ENCODE data around the gene SLC25A34.

DNA sequence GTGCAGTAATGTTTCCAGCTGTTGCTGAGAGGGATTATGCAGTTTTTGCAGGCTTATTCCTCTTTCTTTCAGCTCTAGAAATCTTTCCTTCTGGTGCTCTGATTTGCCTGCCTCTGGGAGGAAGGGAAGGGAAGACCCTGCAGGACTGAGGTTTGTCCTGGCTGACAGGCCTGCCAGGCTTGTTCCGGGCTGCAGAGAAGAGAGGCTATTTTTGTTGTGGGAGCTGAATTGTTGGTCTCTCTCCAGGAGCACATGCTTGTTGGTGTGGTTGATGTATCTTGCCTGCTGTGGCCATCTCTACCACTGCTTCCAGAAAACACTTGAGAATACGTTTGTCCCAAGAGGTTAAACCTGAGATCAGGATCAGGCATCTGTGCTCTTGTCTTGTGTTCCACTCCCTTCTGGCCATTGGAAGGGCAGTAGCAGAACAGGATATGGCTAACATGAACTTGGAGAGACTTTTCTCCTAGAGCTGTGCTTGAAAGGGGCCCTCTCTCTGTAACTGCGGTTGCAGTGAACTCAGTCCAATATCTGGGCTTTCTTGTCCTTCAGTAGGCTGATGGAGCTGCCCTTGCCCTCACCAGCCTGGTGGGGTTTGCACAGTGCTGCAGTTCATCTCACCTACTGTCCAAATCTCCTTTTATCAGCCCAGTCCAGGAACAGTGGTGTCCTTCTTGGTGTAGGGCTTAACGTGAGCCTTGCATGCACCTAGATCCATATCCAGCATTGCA, 21.5 kb upstream of the SLC25A34 start:
- TF ChIP-seq, protein P1, sequence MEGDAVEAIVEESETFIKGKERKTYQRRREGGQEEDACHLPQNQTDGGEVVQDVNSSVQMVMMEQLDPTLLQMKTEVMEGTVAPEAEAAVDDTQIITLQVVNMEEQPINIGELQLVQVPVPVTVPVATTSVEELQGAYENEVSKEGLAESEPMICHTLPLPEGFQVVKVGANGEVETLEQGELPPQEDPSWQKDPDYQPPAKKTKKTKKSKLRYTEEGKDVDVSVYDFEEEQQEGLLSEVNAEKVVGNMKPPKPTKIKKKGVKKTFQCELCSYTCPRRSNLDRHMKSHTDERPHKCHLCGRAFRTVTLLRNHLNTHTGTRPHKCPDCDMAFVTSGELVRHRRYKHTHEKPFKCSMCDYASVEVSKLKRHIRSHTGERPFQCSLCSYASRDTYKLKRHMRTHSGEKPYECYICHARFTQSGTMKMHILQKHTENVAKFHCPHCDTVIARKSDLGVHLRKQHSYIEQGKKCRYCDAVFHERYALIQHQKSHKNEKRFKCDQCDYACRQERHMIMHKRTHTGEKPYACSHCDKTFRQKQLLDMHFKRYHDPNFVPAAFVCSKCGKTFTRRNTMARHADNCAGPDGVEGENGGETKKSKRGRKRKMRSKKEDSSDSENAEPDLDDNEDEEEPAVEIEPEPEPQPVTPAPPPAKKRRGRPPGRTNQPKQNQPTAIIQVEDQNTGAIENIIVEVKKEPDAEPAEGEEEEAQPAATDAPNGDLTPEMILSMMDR (IDR thresholded peaks at IDR 0.05; ENCODE audit: insufficient read depth, low read depth, low read length) = no peak
- no peak for TF ChIP-seq EZH2 (IDR thresholded peaks at IDR 0.05; ENCODE audit: insufficient read depth, low read length)

Measured in astrocyte (in vitro differentiated cells and primary cell).